ENCODE data around the gene RAB11FIP4. TPM values are rescaled to one million over a fixed set of nuclear protein-coding genes. Genes with fewer than 3 reads are reported as not detected.

RAB11FIP4 gene
- total and polyA plus RNA-seq, 2 donors (not counting 3 experiments of a cell fraction or from before 2014, with no cell fraction given): 0.08 to 0.38 TPM

GRCh38 chr17:31405890-31406371 lies 14.5 kb downstream of the RAB11FIP4 start:
- Histone ChIP-seq H3K27ac (ENCODE audit: insufficient read depth, low read depth, low read length) (no peak overlapping the region), H3K36me3 (ENCODE audit: control insufficient read depth in 2 of 2, extremely low read depth in 1 of 2, insufficient read depth in 2 of 2, low read length in 2 of 2) (no peaks in the 10 kb centered on the region), H3K9ac (replicated peaks; ENCODE audit: extremely low read depth, insufficient read depth, low read length) (no peak overlapping the region), H3K79me2 (ENCODE audit: control insufficient read depth, insufficient read depth, low read length) (no peaks in the 10 kb centered on the region), H3K27me3 (ENCODE audit: control insufficient read depth in 2 of 2, insufficient read depth in 2 of 2, low read length in 2 of 2) (peaks cover 3 to 11% of the 10 kb centered on the region in 2 experiments), H4K20me1 (replicated peaks; ENCODE audit: control insufficient read depth, extremely low read depth, insufficient read depth, low read length) (no peaks in the 10 kb centered on the region), H3K4me2 (ENCODE audit: insufficient read depth, low read length) (no peak overlapping the region), H2AFZ (ENCODE audit: low read depth, low read length) (no peak overlapping the region), H3K4me3 (replicated peaks in 1 of 3; ENCODE audit: insufficient read depth in 1 of 3, low read depth in 1 of 3, low read length in 3 of 3) (no peak overlapping the region), H3K9me1 (replicated peaks; ENCODE audit: control insufficient read depth, extremely low read depth, insufficient read depth, low read length) (no peaks in the 10 kb centered on the region), H3K4me1 (ENCODE audit: control insufficient read depth, extremely low read depth, insufficient read depth, low read length) (no peaks in the 10 kb centered on the region), H3K9me3 (replicated peaks; ENCODE audit: control insufficient read depth, insufficient read depth, low read length) (no peaks in the 10 kb centered on the region)
- CTCF ChIA-PET: interaction anchor here (1.7 kb wide), 1 partner anchor 17 kb away, joined by 7 read pairs; no protein-coding TSS in a partner anchor
- BruUV-seq (replicated peaks): no TSS peak
- no peak for TF ChIP-seq POLR2AphosphoS5 (IDR thresholded peaks at IDR 0.05; ENCODE audit: insufficient read depth, low read depth, low read length)
- no peak for TF ChIP-seq POLR2A (IDR thresholded peaks at IDR 0.05; ENCODE audit: low read depth, low read length)
- TF ChIP-seq MYC (IDR thresholded peaks at IDR 0.05; ENCODE audit: low read depth, low read length): no peak
- DNase-seq (ENCODE audit: low read depth, low spot score) (no peak), FAIRE-seq (no peak)
- intact Hi-C loops (cut with micrococcal nuclease): no loop called here
- POLR2A ChIA-PET: no interaction called here
- dilution Hi-C loops (cut with MboI; ENCODE audit: extremely low pct_ligation_motif_present, low sequenced_read_pairs): no loop called here

GRCh38 chr17:31408586-31408985 lies 17.1 kb downstream of the RAB11FIP4 start:
- POLR2A ChIA-PET: no interaction called here
- Histone ChIP-seq H3K9ac (replicated peaks; ENCODE audit: extremely low read depth, insufficient read depth, low read length) (no peak overlapping the region), H3K27ac (ENCODE audit: insufficient read depth, low read depth, low read length) (no peak overlapping the region), H2AFZ (ENCODE audit: low read depth, low read length) (no peak overlapping the region), H3K79me2 (ENCODE audit: control insufficient read depth, insufficient read depth, low read length) (no peaks in the 10 kb centered on the region), H3K9me1 (replicated peaks; ENCODE audit: control insufficient read depth, extremely low read depth, insufficient read depth, low read length) (no peaks in the 10 kb centered on the region), H3K36me3 (ENCODE audit: control insufficient read depth in 2 of 2, extremely low read depth in 1 of 2, insufficient read depth in 2 of 2, low read length in 2 of 2) (no peaks in the 10 kb centered on the region), H3K4me1 (ENCODE audit: control insufficient read depth, extremely low read depth, insufficient read depth, low read length) (no peaks in the 10 kb centered on the region), H3K27me3 (ENCODE audit: control insufficient read depth in 2 of 2, insufficient read depth in 2 of 2, low read length in 2 of 2) (peaks cover 4 to 13% of the 10 kb centered on the region in 2 experiments), H3K4me2 (ENCODE audit: insufficient read depth, low read length) (no peak overlapping the region), H3K4me3 (replicated peaks in 1 of 3; ENCODE audit: insufficient read depth in 1 of 3, low read depth in 1 of 3, low read length in 3 of 3) (no peak overlapping the region), H3K9me3 (replicated peaks; ENCODE audit: control insufficient read depth, insufficient read depth, low read length) (no peaks in the 10 kb centered on the region), H4K20me1 (replicated peaks; ENCODE audit: control insufficient read depth, extremely low read depth, insufficient read depth, low read length) (no peaks in the 10 kb centered on the region)
- BruUV-seq (replicated peaks): no TSS peak
- intact Hi-C loops (cut with micrococcal nuclease) (no loop called here), dilution Hi-C loops (cut with MboI; ENCODE audit: extremely low pct_ligation_motif_present, low sequenced_read_pairs) (no loop called here)
- FAIRE-seq (no peak), DNase-seq (ENCODE audit: low read depth, low spot score) (no peak)
- no peak for TF ChIP-seq GATA2 (IDR thresholded peaks at IDR 0.05; ENCODE audit: insufficient read depth, insufficient read length, low read depth, low read length)
- no peak for TF ChIP-seq POLR2AphosphoS5 (IDR thresholded peaks at IDR 0.05; ENCODE audit: insufficient read depth, low read depth, low read length)
- no peak for TF ChIP-seq EZH2 (IDR thresholded peaks at IDR 0.05; ENCODE audit: borderline replicate concordance, low read depth, low read length, severe bottlenecking)
- TF ChIP-seq FOS (IDR thresholded peaks at IDR 0.05; ENCODE audit: borderline replicate concordance, insufficient read depth, low read length): no peak
- TF ChIP-seq JUN (IDR thresholded peaks at IDR 0.05; ENCODE audit: borderline replicate concordance, insufficient read depth, insufficient read length, low read depth): no peak
- TF ChIP-seq MYC (IDR thresholded peaks at IDR 0.05; ENCODE audit: low read depth, low read length): no peak
- no peak for TF ChIP-seq MAX (IDR thresholded peaks at IDR 0.05; ENCODE audit: insufficient read depth, insufficient read length)
- TF ChIP-seq CTCF (IDR thresholded peaks at IDR 0.05; ENCODE audit: extremely low read depth in 1 of 2, insufficient read depth in 1 of 2, low read depth in 1 of 2, low read length in 2 of 2): no peak
- no peak for TF ChIP-seq POLR2A (IDR thresholded peaks at IDR 0.05; ENCODE audit: low read depth, low read length)
- CTCF ChIA-PET: no interaction called here
